Testis (tissue), 3 donors: ENCODE results near the gene CDK17. TPM values are rescaled to one million over a fixed set of nuclear protein-coding genes. Genes with fewer than 3 reads are reported as not detected.

ENCODE experiments used
- DNase-seq: peaks from one replicate; pipeline ENCODE4 v3.0.0-alpha.2; 2019
- H3K27ac ChIP-seq, 2 donors: fragments of 200-600 bp; sonication (generic); one replicate each; pipeline ENCODE4 v1.5.1; 2019
- H3K27me3 ChIP-seq: fragments of 200-600 bp; sonication (generic); one replicate; pipeline ENCODE4 v1.5.1; 2019
- H3K36me3 ChIP-seq: fragments of 200-600 bp; sonication (generic); one replicate; pipeline ENCODE4 v1.5.1; 2017; ENCODE audit warnings: low read depth; ENCODE audit errors: missing control alignments
- H3K4me1 ChIP-seq: fragments of 200-600 bp; sonication (generic); one replicate; pipeline ENCODE4 v1.5.1; 2019
- H3K4me3 ChIP-seq, 2 donors: fragments of 200-600 bp; sonication (generic); one replicate each; pipeline ENCODE4 v1.5.1; 2017 to 2019
- H3K9me3 ChIP-seq: fragments of 200-600 bp; sonication (generic); one replicate; pipeline ENCODE4 v1.5.1; 2017
- POLR2A ChIP-seq: fragments of 450-650 bp; IDR thresholded peaks from one replicate; pipeline ENCODE4 v1.6.1; 2017; ENCODE audit warnings: antibody characterized with exemption, mild to moderate bottlenecking, moderate library complexity
- WGBS, 2 donors: methylation state at CpG; one replicate each; pipeline ENCODE4 v1.1.5; 2018; 5-methylcytosine and 5-hydroxymethylcytosine counted together
- intact Hi-C: fragments of 100-400 bp; cut with DNase I; formaldehyde crosslinking; loops from one replicate; pipeline ENCODE4 v1.15.1; 2023; ENCODE audit warnings: low total_unique reads
- polyA plus RNA-seq: library from polyadenylated mRNA; stranded (reverse); fragments of 350-450 nt; fragmentation: Illumina TruSeq; extraction: RNeasy Lipid Tissue Mini Kit (QIAGEN cat#74804); gene quantifications from one replicate; pipeline ENCODE4 v1.2.3, GENCODE V29; 2014; ENCODE audit warnings: low read depth, low replicate concordance; ENCODE audit not compliant: insufficient read depth
- total RNA-seq, 2 donors: library from RNA; depleted of rRNA; stranded (reverse); fragments of >200 nt; gene quantifications; one replicate each; pipeline ENCODE4 v1.2.3, GENCODE V29; 2016
- TF ChIP-seq, protein P1 (sequence below), 3 experiments: fragments of 450-650 bp in 2 of 3; fragments of 200-600 bp in 1 of 3; sonication (generic) in 1 of 3; IDR thresholded peaks; one replicate each; pipeline ENCODE4 v1.5.1; 2016 to 2019; ENCODE audit warnings: antibody characterized with exemption in 3 of 3, mild to moderate bottlenecking in 2 of 3, moderate library complexity in 1 of 3

Gene CDK17
- total and polyA plus RNA-seq, 3 donors from 2014 or later = 40.7 to 100.0 (median 91.5) TPM

DNA sequence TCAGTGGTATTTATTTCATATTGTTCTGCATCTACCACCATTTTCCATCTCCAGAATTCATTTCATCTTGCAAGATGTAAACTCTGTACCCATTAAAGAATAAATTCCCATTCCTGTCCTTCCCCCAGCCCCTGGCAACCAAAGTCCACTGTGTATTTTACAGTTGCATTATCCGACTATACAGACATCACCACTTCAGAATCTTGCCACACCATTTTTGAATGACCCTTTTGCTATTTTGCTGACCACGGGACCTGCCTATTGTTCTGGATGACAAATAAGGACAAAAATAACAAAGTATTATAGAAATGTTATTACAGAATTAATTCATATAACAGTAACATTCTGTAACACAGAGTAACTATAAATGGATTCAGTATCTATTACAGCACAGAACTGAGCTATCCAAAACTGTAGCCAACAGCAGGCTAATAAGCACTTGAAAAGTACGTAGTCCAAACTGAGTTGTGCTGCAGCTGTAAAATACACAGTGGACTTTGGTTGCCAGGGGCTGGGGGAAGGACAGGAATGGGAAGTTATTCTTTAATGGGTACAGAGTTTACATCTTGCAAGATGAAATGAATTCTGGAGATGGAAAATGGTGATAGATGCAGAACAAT, 61.3 kb downstream of the CDK17 start:
- Histone ChIP-seq H3K36me3 (no peaks in the 10 kb centered on the region), H3K27me3 (no peaks in the 10 kb centered on the region), H3K27ac (no peak overlapping the region), H3K4me3 (no peak overlapping the region), H3K4me1 (no peaks in the 10 kb centered on the region), H3K9me3 (no peaks in the 10 kb centered on the region)
- intact Hi-C loops = no loop called here
- no peak for TF ChIP-seq POLR2A
- TF ChIP-seq, protein P1, sequence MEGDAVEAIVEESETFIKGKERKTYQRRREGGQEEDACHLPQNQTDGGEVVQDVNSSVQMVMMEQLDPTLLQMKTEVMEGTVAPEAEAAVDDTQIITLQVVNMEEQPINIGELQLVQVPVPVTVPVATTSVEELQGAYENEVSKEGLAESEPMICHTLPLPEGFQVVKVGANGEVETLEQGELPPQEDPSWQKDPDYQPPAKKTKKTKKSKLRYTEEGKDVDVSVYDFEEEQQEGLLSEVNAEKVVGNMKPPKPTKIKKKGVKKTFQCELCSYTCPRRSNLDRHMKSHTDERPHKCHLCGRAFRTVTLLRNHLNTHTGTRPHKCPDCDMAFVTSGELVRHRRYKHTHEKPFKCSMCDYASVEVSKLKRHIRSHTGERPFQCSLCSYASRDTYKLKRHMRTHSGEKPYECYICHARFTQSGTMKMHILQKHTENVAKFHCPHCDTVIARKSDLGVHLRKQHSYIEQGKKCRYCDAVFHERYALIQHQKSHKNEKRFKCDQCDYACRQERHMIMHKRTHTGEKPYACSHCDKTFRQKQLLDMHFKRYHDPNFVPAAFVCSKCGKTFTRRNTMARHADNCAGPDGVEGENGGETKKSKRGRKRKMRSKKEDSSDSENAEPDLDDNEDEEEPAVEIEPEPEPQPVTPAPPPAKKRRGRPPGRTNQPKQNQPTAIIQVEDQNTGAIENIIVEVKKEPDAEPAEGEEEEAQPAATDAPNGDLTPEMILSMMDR (IDR thresholded peaks at IDR 0.05) = no peak
- no peak for DNase-seq
- WGBS, 2 donors = 36 to 51% methylated on average over 3 of the region's 3 CpGs

DNA sequence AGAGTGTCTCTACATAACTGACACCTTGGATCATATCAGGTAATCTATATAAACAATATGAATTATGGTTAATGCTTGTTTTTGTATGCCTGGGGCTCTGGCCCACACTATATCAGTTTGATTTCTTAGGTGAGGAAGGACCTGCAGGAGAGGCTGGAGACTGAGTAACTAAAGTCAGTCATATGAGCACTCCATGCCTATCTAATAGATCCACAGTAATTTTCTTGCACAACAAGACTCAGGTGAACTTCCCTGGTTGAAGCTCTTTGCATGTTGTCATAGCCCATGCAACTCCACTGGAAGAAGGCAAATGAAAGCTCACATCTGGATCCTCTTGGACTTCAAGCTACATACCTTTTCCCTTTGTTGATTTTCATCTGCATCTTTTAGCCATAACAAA, 62.3 kb downstream of the CDK17 start:
- no peak for DNase-seq
- Histone ChIP-seq H3K27me3 (no peaks in the 10 kb centered on the region), H3K4me1 (no peaks in the 10 kb centered on the region), H3K4me3 (no peak overlapping the region), H3K9me3 (no peaks in the 10 kb centered on the region), H3K27ac (no peak overlapping the region), H3K36me3 (no peaks in the 10 kb centered on the region)
- TF ChIP-seq, protein P1 (IDR thresholded peaks at IDR 0.05) = no peak
- no peak for TF ChIP-seq POLR2A
- intact Hi-C loops = no loop called here

DNA sequence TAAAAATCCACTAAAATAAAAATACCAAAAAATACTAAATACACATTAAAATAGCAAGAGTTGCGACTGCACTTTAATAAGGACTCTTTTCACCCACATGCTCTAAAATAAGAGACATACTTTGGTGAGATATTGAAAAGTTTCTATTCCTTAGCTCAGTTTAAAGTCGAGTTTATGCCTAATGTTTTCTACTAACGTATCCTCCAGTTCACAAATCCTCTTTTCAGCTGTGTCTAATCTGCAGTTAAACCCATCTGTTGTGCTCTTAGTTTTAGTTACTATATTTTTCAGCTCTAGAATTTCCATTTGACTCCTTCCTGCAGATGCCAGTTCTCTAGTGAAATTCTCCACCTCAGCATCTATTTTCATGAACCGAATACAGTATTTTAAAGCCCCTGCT, 63.8 kb downstream of the CDK17 start:
- no peak overlapping the region for H3K27ac ChIP-seq
- 95 to 97% methylated on average over 4 of the region's 4 CpGs for WGBS, 2 donors
- TF ChIP-seq POLR2A = no peak
- TF ChIP-seq, protein P1 (IDR thresholded peaks at IDR 0.05) = no peak
- H3K36me3 ChIP-seq = no peaks in the 10 kb centered on the region
- no peaks in the 10 kb centered on the region for H3K9me3 ChIP-seq
- DNase-seq = no peak
- intact Hi-C loops = no loop called here
- H3K4me3 ChIP-seq = no peak overlapping the region
- H3K27me3 ChIP-seq = no peaks in the 10 kb centered on the region
- no peaks in the 10 kb centered on the region for H3K4me1 ChIP-seq

DNA sequence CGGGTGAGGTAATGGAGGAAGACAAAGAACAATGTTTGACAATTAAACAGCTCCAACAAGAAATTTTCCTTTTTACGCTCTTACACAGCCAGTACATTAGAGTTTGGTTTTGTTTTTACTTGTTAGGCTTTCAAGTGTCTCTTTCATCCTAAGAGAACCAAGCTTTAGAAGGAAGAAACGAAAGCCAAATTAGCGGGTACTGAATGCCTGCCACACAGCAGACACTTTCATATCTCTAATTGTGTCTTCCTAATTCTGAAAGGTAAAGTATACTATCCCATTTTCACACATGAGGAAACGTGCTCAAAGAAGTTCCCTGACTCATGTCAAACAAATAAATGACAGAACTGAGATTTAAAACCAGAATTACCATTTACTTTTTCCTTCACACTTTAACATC, 65.0 kb downstream of the CDK17 start:
- 92 to 93% methylated on average over 5 of the region's 5 CpGs for WGBS, 2 donors
- H3K27ac ChIP-seq = no peak overlapping the region
- H3K36me3 ChIP-seq = no peaks in the 10 kb centered on the region
- H3K4me1 ChIP-seq = no peaks in the 10 kb centered on the region
- no peaks in the 10 kb centered on the region for H3K27me3 ChIP-seq
- no peaks in the 10 kb centered on the region for H3K9me3 ChIP-seq
- no peak for TF ChIP-seq POLR2A
- TF ChIP-seq, protein P1 (IDR thresholded peaks at IDR 0.05) = no peak
- intact Hi-C loops = no loop called here
- DNase-seq = no peak
- H3K4me3 ChIP-seq = no peak overlapping the region

DNA sequence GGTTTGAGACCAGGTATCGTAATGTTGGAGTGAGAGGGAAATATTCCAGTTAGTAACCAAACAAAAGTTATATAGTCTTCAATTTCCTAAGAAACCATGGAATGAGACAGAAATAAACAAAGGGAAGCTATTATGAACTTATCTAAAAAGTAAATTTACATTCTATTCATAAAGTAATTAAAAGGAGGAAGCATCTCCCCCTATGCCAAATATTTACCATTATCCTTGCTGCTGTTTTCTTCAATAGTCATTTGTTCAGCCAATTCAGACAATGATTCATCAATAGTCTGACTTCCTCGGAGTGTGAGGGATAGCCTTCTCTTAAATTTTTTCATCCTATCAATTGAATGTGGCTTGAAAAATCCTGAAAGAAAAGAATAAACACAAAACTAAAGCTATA, 65.7 kb downstream of the CDK17 start:
- intact Hi-C loops = no loop called here
- H3K27ac ChIP-seq = no peak overlapping the region
- no peaks in the 10 kb centered on the region for H3K4me1 ChIP-seq
- no peaks in the 10 kb centered on the region for H3K36me3 ChIP-seq
- H3K9me3 ChIP-seq = no peaks in the 10 kb centered on the region
- no peaks in the 10 kb centered on the region for H3K27me3 ChIP-seq
- TF ChIP-seq, protein P1 (IDR thresholded peaks at IDR 0.05) = no peak
- no peak for TF ChIP-seq POLR2A
- 80 to 91% methylated on average over 2 of the region's 2 CpGs for WGBS, 2 donors
- H3K4me3 ChIP-seq = no peak overlapping the region
- no peak for DNase-seq
